Measurements from ENCODE around the gene ATG16L2. TPM values are rescaled to one million over a fixed set of nuclear protein-coding genes. Genes with fewer than 3 reads are reported as not detected.

ATG16L2 gene
- total and polyA plus RNA-seq, 8 donors = 4.5 to 75.7 (median 13.2) TPM

DNA sequence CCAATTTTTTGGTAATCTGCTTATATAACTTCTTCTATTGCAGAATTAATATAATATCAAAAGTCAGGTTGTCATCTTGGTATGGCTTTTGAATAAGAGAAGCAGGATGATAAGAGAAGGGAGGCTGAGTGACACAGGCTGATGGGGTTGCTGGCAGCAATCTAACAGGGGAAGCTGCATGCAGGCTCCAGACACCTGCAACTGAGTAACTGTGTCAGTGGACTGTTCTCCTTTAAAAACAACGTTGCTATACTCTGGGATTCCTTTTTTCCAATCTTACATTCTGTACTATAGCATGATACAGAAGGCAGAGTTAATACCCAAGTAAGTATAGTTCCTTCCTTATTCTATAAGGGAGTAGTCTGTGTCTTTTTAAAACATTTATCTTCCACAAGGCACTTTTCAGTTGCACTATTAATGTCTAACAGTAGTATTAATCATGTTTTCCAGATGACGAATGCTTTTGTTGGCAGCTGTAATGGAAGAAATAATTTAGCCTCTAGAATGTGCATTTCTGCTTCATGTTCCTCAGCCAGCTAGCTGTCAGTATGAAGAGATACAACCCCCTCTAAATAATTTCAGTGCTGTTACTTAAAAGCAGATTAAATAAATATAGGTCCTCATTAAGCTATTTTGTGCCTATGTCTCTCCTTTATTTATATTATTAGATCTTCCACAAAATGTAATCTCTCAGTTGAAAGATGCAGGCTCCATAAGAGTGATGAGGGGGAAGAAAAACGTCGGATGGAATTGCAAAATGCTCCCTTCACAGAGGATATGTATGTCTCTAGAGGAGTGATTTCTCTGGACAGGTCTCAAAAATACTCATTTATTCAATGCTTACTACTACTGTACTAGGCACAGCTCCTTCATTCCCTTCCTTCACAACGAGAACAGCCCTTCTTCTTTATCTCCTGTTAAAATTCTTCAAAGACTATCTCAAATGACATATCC lies 50.8 kb downstream of the ATG16L2 start:
- no peaks in the 10 kb centered on the region for H3K36me3 ChIP-seq
- FAIRE-seq = peak; percentile 13
- DNase-seq = no peak
- 29 to 42% methylated on average over 5 of the region's 5 CpGs for WGBS, 2 donors
- TF ChIP-seq, protein P1, sequence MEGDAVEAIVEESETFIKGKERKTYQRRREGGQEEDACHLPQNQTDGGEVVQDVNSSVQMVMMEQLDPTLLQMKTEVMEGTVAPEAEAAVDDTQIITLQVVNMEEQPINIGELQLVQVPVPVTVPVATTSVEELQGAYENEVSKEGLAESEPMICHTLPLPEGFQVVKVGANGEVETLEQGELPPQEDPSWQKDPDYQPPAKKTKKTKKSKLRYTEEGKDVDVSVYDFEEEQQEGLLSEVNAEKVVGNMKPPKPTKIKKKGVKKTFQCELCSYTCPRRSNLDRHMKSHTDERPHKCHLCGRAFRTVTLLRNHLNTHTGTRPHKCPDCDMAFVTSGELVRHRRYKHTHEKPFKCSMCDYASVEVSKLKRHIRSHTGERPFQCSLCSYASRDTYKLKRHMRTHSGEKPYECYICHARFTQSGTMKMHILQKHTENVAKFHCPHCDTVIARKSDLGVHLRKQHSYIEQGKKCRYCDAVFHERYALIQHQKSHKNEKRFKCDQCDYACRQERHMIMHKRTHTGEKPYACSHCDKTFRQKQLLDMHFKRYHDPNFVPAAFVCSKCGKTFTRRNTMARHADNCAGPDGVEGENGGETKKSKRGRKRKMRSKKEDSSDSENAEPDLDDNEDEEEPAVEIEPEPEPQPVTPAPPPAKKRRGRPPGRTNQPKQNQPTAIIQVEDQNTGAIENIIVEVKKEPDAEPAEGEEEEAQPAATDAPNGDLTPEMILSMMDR (IDR thresholded peaks at IDR 0.05) = no peak
- ATAC-seq = peak in 3 of 4 donors; percentile 22 to 37 (median 30)
- no peak overlapping the region for H3K4me3 ChIP-seq
- peaks cover 6 to 12% (median 11%) of the 10 kb centered on the region in 3 donors for H3K4me1 ChIP-seq
- intact Hi-C loops (cut with DNase I) = no loop called here
- no peak overlapping the region for H3K27ac ChIP-seq
- no peaks in the 10 kb centered on the region for H3K9me3 ChIP-seq
- H3K27me3 ChIP-seq = no peaks in the 10 kb centered on the region

DNA sequence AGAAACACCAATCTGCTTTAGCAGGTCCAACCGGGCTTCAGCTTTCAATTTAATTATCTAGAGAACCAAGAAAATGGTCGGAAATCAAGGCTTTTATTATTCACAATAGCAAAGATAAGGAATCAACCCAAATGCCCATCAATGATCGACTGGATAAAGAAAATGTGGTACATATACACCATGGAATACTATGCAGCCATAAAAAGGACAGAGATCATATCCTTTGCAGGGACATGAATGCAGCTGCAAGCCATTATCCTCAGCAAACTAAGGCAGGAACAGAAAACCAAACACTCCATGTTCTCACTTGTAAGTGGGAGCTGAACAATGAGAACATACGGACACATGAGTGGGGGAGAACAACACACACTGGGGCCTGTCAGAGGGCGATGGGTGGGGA lies 53.8 kb downstream of the ATG16L2 start:
- Histone ChIP-seq H3K36me3 (no peaks in the 10 kb centered on the region), H3K4me1 (peaks cover 0 to 15% (median 5%) of the 10 kb centered on the region in 3 donors), H3K27me3 (no peaks in the 10 kb centered on the region), H3K4me3 (no peak overlapping the region), H3K27ac (no peak overlapping the region), H3K9me3 (no peaks in the 10 kb centered on the region)
- TF ChIP-seq, protein P1 (IDR thresholded peaks at IDR 0.05) = no peak
- intact Hi-C loops (cut with DNase I) = no loop called here
- DNase-seq = no peak
- ATAC-seq = no peak
- WGBS, 2 donors = 97 to 98% methylated on average over 5 of the region's 5 CpGs
- no peak for FAIRE-seq

DNA sequence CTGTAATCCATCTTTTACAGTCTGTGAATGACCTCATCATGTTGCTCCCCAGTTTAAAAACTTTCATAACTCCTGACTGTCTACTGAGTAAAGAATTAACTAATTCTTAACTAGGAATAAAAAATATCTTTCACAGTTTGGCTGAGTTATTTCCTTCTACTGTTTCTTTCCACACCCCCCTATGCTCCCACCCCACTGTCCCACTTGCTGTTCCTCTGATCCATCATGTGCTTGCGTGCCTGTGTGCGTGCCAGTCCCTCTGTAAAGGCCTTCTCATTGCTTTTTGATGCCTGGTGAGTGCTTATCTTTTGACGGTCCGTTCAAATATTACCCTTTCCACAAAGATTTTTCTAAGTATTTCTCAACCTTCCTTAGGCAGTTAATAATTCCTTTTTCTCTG lies 55.6 kb downstream of the ATG16L2 start:
- ATAC-seq = peak in 3 of 4 donors; percentile 20 to 44 (median 36)
- intact Hi-C loops (cut with DNase I) = no loop called here
- WGBS, 2 donors = 42 to 51% methylated on average over 4 of the region's 4 CpGs
- Histone ChIP-seq H3K9me3 (no peaks in the 10 kb centered on the region), H3K4me1 (peaks cover 0 to 9% (median 3%) of the 10 kb centered on the region in 3 donors), H3K27me3 (no peaks in the 10 kb centered on the region), H3K4me3 (no peak overlapping the region), H3K27ac (peak overlapping the region in 1 of 4 donors; percentile 7), H3K36me3 (no peaks in the 10 kb centered on the region)
- DNase-seq = no peak
- FAIRE-seq = no peak
- TF ChIP-seq, protein P1 (IDR thresholded peaks at IDR 0.05) = no peak

DNA sequence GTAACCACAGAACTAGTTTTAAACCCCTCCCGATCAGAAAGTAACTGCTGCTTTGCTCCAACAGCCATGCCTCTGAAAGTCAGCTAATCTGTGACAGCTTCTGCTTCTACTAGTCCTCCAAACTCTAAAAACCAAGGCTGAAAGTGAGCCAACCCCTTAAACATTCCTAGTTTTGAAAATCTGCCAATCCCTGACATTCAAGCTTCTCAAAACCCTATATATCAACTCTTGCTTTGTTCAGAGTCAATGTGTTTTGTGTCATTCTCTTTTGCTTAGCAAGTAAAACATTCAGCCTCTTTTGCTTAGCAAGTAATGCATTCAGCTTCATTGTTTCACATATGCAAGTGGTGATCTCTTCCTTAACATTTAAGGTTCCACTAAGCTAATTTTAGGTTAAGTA lies 56.9 kb downstream of the ATG16L2 start:
- no peaks in the 10 kb centered on the region for H3K27me3 ChIP-seq
- no peak for FAIRE-seq
- WGBS, 2 donors = 88% methylated on average over 1 of the region's 1 CpG

More for the DNA sequence above, 56.9 kb downstream of the ATG16L2 start:
- H3K36me3 ChIP-seq = no peaks in the 10 kb centered on the region
- ATAC-seq (no peak), DNase-seq (no peak)
- no peaks in the 10 kb centered on the region for H3K9me3 ChIP-seq
- intact Hi-C loops (cut with DNase I) = no loop called here
- TF ChIP-seq, protein P1 (IDR thresholded peaks at IDR 0.05) = no peak
- no peak overlapping the region for H3K27ac ChIP-seq
- H3K4me3 ChIP-seq = no peak overlapping the region
- peaks cover 0 to 3% (median 0%) of the 10 kb centered on the region in 3 donors for H3K4me1 ChIP-seq
